ENCODE data around the gene SHH. TPM values are rescaled to one million over a fixed set of nuclear protein-coding genes. Genes with fewer than 3 reads are reported as not detected.

Gene SHH
- not detected in 2 replicates for total RNA-seq

DNA sequence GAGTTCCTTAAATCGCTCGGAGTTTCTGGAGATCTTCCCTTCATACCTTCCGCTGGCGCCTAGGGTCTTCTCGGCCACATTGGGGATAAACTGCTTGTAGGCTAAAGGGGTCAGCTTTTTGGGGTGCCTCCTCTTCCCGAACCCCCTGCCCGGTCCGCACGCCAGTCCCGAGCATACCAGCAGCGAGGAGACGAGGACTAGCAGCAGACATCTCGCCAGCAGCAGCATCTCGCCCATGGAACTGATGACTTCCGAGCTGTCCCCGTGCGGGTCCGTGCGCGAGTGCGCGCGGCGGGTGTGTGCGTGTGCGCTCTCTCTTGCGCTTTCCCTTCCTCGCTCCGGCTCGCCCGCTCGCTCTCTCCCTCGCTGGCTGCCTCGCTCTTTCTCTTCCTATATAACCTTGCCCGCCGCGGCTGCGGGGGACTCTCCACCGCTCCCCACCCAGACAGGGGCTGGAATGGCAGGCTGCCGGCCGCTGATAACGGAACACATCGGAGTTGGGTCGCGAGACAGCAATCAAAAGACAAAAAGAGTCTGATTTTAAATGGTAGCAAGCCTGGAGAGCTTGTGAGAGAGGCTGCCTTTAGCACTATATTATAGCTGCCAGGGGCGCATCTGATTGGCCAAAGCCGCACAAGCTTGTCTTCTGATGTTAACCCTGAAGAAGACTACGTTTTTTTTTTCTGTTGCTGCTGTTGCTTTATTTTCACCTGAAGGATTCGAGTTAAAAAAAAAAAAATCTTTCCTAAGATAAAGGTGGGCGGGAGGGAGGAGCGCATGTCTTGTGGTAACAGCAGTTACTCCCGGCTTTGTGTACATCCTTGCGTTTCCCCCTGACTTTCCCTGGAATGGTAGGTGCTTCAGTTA lies at the start of gene SHH:
Gene SHH, minus strand, starts transcription at position 569 of the 867 bp plus-strand sequence. Its CDS starts 341 bp downstream, at position 228.

Other genes with a start within 250 kb of the SHH start
- gene RBM33, start 167.8 kb downstream of the SHH start, total RNA-seq, result 9.2 and 15.0 TPM in 2 replicates

All from cardiac atrium fibroblast (primary cell).